Kidney (tissue), 14 donors: ENCODE results near the gene REG1A. TPM values are rescaled to one million over a fixed set of nuclear protein-coding genes. Genes with fewer than 3 reads are reported as not detected.

ENCODE experiments used
- DNase-seq, 5 donors: peaks; one replicate each; pipeline ENCODE4 v3.0.0-alpha.2; 2013 to 2020
- FAIRE-seq: peaks from 2 replicates; lab custom pipeline; 2012; peaks lifted over from hg19 to GRCh38; lab: Jason Lieb, UNC
- H3K27ac ChIP-seq, 2 donors: one replicate each; pipeline ENCODE4 v1.7.0; 2013; ENCODE audit warnings: low read depth in 2 of 2, low read length in 2 of 2, inconsistent platforms in 1 of 2
- H3K27me3 ChIP-seq: one replicate; pipeline ENCODE4 v1.7.1; 2013; ENCODE audit warnings: low read length, inconsistent platforms; ENCODE audit not compliant: control insufficient read depth, insufficient read depth
- H3K36me3 ChIP-seq, 3 donors: one replicate each; pipeline versions ENCODE4 v1.7.0 to v1.7.1; 2013; ENCODE audit warnings: low read length in 3 of 3, control low read depth in 1 of 3, inconsistent platforms in 1 of 3; ENCODE audit not compliant: insufficient read depth in 3 of 3, control insufficient read depth in 2 of 3
- H3K4me1 ChIP-seq, 3 donors: one replicate each; pipeline versions ENCODE4 v1.7.0 to v1.7.1; 2013; ENCODE audit warnings: low read length in 3 of 3, inconsistent platforms in 1 of 3, low read depth in 1 of 3; ENCODE audit not compliant: control insufficient read depth in 2 of 3, insufficient read depth in 2 of 3
- H3K4me3 ChIP-seq, 3 donors: one replicate each; pipeline versions ENCODE4 v1.7.0 to v1.8.1; 2013; ENCODE audit warnings: low read length in 3 of 3, control low read depth in 1 of 3, inconsistent platforms in 1 of 3
- H3K9ac ChIP-seq, 3 donors: one replicate each; pipeline versions ENCODE4 v1.7.0 to v1.7.1; 2013; ENCODE audit warnings: low read length in 3 of 3, control low read depth in 1 of 3, inconsistent platforms in 1 of 3
- H3K9me3 ChIP-seq, 3 donors: one replicate each; pipeline versions ENCODE4 v1.7.0 to v1.7.1; 2013; ENCODE audit warnings: low read length in 3 of 3, control low read depth in 1 of 3, inconsistent platforms in 1 of 3; ENCODE audit not compliant: control insufficient read depth in 2 of 3, insufficient read depth in 1 of 3
- intact Hi-C: fragments of 100-400 bp; cut with DNase I; formaldehyde crosslinking; loops from one replicate; pipeline ENCODE4 v1.11.1; 2022
- polyA plus RNA-seq: library from polyadenylated mRNA; stranded (reverse); fragments of 350-450 nt; fragmentation: Illumina TruSeq; extraction: RNeasy Lipid Tissue Mini Kit (QIAGEN cat#74804); gene quantifications from one replicate; pipeline ENCODE4 v1.2.3, GENCODE V29; 2014; ENCODE audit warnings: low read depth, low replicate concordance; ENCODE audit not compliant: insufficient read depth
- total RNA-seq: library from RNA; stranded (reverse); fragmentation: NEBNext Ultra II Directional; extraction: Animal tissue kit (Norgen Biotek cat#: 25700); gene quantifications from one replicate; pipeline ENCODE4 v1.2.1, GENCODE V29; 2021
- TF ChIP-seq, protein P1 (sequence below): IDR thresholded peaks from 3 replicates; pipeline ENCODE4 v1.5.1; 2012; ENCODE audit warnings: mild to moderate bottlenecking, moderate library complexity, borderline replicate concordance; ENCODE audit not compliant: insufficient read depth; ENCODE audit errors: extremely low read depth
- donor health status: control.
- donor health status: control.
- donor health status: control.
- donor health status: control.
- donor health status: control.
- donor health status: DM: yes; HTN: yes; CAD: no.
- donor health status: Normal renal cell carcinoma (clear cell type).

Gene REG1A
- total and polyA plus RNA-seq, 2 donors from 2014 or later, result 215 to 430 TPM

DNA sequence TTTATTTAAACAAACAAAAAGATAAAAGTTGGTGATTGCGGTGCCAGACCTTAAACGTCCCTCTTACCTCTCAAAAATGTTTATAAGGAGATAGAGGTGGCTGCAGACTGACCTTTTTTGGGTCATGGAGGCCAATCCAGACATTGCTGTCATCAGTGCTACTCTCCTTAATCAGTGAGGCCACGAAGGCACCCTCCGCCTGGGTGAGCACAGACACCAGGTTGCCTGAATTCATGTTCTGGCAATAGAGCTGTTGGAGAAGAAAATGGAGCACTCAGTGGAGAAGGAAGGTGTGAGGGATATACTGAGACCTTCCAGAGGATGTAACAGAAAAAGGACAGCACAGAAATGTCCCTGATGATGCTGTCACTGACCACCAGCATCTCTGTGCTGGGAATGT is 34.0 kb upstream of the REG1A start:
- FAIRE-seq (no peak), DNase-seq (no peak)
- Histone ChIP-seq H3K4me1 (no peaks in the 10 kb centered on the region), H3K9ac (no peak overlapping the region), H3K9me3 (no peaks in the 10 kb centered on the region), H3K4me3 (no peak overlapping the region), H3K36me3 (no peaks in the 10 kb centered on the region), H3K27ac (no peak overlapping the region), H3K27me3 (no peaks in the 10 kb centered on the region)
- TF ChIP-seq, protein P1, sequence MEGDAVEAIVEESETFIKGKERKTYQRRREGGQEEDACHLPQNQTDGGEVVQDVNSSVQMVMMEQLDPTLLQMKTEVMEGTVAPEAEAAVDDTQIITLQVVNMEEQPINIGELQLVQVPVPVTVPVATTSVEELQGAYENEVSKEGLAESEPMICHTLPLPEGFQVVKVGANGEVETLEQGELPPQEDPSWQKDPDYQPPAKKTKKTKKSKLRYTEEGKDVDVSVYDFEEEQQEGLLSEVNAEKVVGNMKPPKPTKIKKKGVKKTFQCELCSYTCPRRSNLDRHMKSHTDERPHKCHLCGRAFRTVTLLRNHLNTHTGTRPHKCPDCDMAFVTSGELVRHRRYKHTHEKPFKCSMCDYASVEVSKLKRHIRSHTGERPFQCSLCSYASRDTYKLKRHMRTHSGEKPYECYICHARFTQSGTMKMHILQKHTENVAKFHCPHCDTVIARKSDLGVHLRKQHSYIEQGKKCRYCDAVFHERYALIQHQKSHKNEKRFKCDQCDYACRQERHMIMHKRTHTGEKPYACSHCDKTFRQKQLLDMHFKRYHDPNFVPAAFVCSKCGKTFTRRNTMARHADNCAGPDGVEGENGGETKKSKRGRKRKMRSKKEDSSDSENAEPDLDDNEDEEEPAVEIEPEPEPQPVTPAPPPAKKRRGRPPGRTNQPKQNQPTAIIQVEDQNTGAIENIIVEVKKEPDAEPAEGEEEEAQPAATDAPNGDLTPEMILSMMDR, result no peak
- intact Hi-C loops, result no loop called here

GRCh38 chr2:79087785-79088364 is 32.4 kb upstream of the REG1A start, which contains the start of gene REG1B:
TSS of gene REG1B (minus strand) at chr2:79087993. CDS start at chr2:79087612, 381 bp downstream.
- Histone ChIP-seq H3K27ac (no peak within 1 kb of the TSS), H3K9me3 (no peaks in the 10 kb centered on the region), H3K27me3 (no peaks in the 10 kb centered on the region), H3K36me3 (no peaks in the 10 kb centered on the region), H3K4me3 (no peak within 1 kb of the TSS), H3K9ac (no peak within 1 kb of the TSS), H3K4me1 (no peaks in the 10 kb centered on the region)
- TF ChIP-seq, protein P1, result no peak
- FAIRE-seq, result no peak
- intact Hi-C loops, result no loop called here
- no peak for DNase-seq

DNA sequence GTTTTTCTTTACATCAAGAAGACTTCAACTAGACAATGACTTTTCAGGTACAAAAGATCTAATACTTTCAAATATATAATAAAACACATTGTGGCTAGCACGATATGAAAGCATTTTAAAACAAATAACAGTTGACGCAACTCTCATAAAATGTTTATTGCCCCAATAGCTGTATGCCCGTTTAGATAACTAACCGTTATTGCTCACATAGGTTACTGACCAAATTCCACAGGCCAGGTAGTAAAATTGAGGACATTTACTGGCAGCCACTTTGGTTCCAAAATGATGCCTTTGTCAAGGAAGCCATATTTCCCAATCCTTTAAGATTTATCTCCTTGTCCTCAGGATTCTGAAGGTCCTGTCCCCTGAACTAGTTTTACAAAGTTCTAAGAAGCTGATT is 29.6 kb upstream of the REG1A start:
- H3K4me1 ChIP-seq, result no peaks in the 10 kb centered on the region
- FAIRE-seq (no peak), DNase-seq (no peak)
- H3K4me3 ChIP-seq, result no peak overlapping the region
- H3K27ac ChIP-seq, result no peak overlapping the region
- no peak overlapping the region for H3K9ac ChIP-seq
- intact Hi-C loops, result no loop called here
- no peaks in the 10 kb centered on the region for H3K27me3 ChIP-seq
- H3K36me3 ChIP-seq, result no peaks in the 10 kb centered on the region
- TF ChIP-seq, protein P1, result no peak
- no peaks in the 10 kb centered on the region for H3K9me3 ChIP-seq

DNA sequence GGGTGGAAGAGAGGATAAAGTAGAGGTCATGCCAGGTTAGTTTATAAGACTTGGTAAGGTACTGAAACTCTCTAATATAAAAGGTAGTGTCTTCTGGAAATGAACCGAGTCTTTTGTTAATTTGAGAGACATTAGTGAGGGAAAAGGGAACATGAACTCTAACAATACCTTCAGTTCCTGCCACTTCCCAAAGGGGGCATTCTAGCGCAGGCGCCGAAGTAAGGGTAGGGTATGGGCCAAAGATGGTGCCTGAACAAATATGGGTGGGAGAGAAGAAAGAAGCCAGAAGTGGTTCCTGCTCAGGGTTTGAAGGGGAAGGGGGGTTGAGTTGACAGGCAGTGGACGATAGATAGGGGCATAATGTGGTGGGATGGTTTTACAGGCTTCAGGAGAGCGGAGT is 22.4 kb upstream of the REG1A start:
- intact Hi-C loops, result no loop called here
- H3K4me3 ChIP-seq, result no peak overlapping the region
- no peaks in the 10 kb centered on the region for H3K36me3 ChIP-seq
- no peak overlapping the region for H3K9ac ChIP-seq
- H3K9me3 ChIP-seq, result peaks cover 0 to 5% (median 3%) of the 10 kb centered on the region in 3 donors
- H3K27ac ChIP-seq, result no peak overlapping the region
- FAIRE-seq (no peak), DNase-seq (no peak)
- TF ChIP-seq, protein P1, result no peak
- H3K4me1 ChIP-seq, result no peaks in the 10 kb centered on the region
- H3K27me3 ChIP-seq, result no peaks in the 10 kb centered on the region
